Measurements from ENCODE around the gene PLEK2.

GRCh38 chr14:67421356-67422224 lies 9.6 kb upstream of the PLEK2 start:
- no peak for TF ChIP-seq CTCF (IDR thresholded peaks at IDR 0.05)
- no peak for TF ChIP-seq POLR2AphosphoS5 (IDR thresholded peaks at IDR 0.05)

Data from prostate gland (tissue), 2 donors.